Measurements from ENCODE around the gene XPR1. TPM values are rescaled to one million over a fixed set of nuclear protein-coding genes. Genes with fewer than 3 reads are reported as not detected.
"Not testable (repeated sequence)": the region's sequence is repeated elsewhere in the genome, so short reads cannot be mapped to it uniquely, and the experiment has no call there.

The XPR1 gene
- total RNA-seq, 4 donors from 2014 or later: 17.2 to 28.3 (median 26.6) TPM

DNA sequence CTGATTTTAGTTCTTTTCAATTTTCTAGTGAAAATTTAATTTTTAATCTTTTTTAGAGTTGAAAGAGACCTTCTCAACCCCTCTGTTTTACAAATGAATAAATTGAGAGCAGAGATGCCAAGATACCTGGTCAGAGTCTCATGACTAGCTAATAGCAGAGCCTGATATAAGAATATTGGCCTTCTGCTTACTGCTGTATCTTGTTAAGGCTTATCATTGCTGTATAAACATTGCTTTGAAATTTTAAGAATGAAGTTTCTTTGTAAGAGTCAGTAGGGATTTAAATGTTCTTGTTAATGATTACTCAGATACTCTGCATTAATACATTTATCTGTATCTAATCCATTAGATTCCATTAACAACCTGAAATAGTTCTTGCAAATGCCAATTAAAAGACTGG is 9.8 kb downstream of the XPR1 start:
- Histone ChIP-seq H3K36me3 (peaks cover 0 to 6% of the 10 kb centered on the region in 2 donors), H3K4me3 (no peak overlapping the region), H3K27me3 (no peaks in the 10 kb centered on the region), H3K27ac (no peak overlapping the region), H3K4me1 (peaks cover 3 to 17% (median 6%) of the 10 kb centered on the region in 3 donors), H3K9me3 (no peaks in the 10 kb centered on the region)
- TF ChIP-seq EP300 (IDR thresholded peaks at IDR 0.05): no peak
- no peak for TF ChIP-seq POLR2A (IDR thresholded peaks at IDR 0.05)
- TF ChIP-seq POLR2AphosphoS5 (IDR thresholded peaks at IDR 0.05): no peak
- TF ChIP-seq, protein P1, sequence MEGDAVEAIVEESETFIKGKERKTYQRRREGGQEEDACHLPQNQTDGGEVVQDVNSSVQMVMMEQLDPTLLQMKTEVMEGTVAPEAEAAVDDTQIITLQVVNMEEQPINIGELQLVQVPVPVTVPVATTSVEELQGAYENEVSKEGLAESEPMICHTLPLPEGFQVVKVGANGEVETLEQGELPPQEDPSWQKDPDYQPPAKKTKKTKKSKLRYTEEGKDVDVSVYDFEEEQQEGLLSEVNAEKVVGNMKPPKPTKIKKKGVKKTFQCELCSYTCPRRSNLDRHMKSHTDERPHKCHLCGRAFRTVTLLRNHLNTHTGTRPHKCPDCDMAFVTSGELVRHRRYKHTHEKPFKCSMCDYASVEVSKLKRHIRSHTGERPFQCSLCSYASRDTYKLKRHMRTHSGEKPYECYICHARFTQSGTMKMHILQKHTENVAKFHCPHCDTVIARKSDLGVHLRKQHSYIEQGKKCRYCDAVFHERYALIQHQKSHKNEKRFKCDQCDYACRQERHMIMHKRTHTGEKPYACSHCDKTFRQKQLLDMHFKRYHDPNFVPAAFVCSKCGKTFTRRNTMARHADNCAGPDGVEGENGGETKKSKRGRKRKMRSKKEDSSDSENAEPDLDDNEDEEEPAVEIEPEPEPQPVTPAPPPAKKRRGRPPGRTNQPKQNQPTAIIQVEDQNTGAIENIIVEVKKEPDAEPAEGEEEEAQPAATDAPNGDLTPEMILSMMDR (IDR thresholded peaks at IDR 0.05): no peak
- ATAC-seq: no peak

DNA sequence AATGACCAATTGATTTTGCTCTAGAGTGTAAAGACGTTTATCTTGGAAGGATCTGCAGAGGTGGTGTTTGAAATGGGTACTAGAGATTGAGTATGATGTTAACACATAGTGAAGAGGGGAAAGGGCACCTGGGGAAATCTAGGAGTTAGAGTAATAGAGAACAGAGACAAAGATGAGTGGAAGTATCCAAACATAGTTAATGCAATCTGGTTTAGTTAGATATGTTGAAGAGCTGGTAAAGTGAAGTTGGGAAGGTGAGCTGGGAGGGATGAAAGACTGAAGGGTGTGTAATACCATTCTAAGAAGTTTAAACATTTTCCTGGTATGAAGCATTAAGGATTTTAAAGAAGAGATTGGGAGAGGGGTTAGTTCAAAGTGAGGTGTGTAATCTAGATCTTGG is 11.0 kb downstream of the XPR1 start:
- 75 to 83% methylated on average over 1 of the region's 1 CpG for WGBS, 2 donors (ENCODE audit: low coverage in 1 of 2)
- no peaks in the 10 kb centered on the region for H3K9me3 ChIP-seq
- peaks cover 0 to 6% of the 10 kb centered on the region in 2 donors for H3K36me3 ChIP-seq
- H3K4me3 ChIP-seq: no peak overlapping the region
- TF ChIP-seq POLR2A (IDR thresholded peaks at IDR 0.05) (no peak), EP300 (IDR thresholded peaks at IDR 0.05) (no peak), POLR2AphosphoS5 (IDR thresholded peaks at IDR 0.05) (no peak)
- TF ChIP-seq, protein P1 (IDR thresholded peaks at IDR 0.05): no peak
- no peak for ATAC-seq
- H3K27ac ChIP-seq: no peak overlapping the region
- no peaks in the 10 kb centered on the region for H3K27me3 ChIP-seq
- H3K4me1 ChIP-seq: peaks cover 3 to 17% (median 6%) of the 10 kb centered on the region in 3 donors

DNA sequence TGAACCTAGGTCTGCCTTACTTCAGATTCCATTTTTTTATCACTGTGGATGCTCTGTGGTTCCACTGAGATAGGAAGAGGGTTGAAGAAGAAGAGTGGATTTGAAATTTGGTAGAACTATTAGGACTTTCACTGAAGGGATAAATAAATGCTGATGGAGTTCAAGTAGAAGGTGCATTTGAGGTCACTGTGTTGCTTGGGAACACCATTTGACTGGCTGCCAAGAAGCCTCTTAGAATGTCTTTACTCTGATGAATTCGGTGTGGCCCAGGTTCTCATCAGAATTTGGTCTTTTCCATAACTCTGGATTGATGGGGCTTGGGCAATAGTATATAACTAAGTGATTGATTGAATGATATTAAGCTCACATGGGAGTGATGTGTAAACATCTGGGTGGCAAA is 11.9 kb downstream of the XPR1 start:
- Histone ChIP-seq H3K9me3 (no peaks in the 10 kb centered on the region), H3K27me3 (no peaks in the 10 kb centered on the region), H3K36me3 (peaks cover 0 to 6% of the 10 kb centered on the region in 2 donors), H3K27ac (no peak overlapping the region), H3K4me3 (no peak overlapping the region), H3K4me1 (peaks cover 3 to 17% (median 6%) of the 10 kb centered on the region in 3 donors)
- no peak for ATAC-seq
- WGBS, 2 donors (ENCODE audit: low coverage in 1 of 2): 15 to 17% methylated on average over 1 of the region's 1 CpG
- TF ChIP-seq POLR2AphosphoS5 (IDR thresholded peaks at IDR 0.05): no peak
- TF ChIP-seq, protein P1 (IDR thresholded peaks at IDR 0.05): no peak
- TF ChIP-seq POLR2A (IDR thresholded peaks at IDR 0.05): no peak
- no peak for TF ChIP-seq EP300 (IDR thresholded peaks at IDR 0.05)

DNA sequence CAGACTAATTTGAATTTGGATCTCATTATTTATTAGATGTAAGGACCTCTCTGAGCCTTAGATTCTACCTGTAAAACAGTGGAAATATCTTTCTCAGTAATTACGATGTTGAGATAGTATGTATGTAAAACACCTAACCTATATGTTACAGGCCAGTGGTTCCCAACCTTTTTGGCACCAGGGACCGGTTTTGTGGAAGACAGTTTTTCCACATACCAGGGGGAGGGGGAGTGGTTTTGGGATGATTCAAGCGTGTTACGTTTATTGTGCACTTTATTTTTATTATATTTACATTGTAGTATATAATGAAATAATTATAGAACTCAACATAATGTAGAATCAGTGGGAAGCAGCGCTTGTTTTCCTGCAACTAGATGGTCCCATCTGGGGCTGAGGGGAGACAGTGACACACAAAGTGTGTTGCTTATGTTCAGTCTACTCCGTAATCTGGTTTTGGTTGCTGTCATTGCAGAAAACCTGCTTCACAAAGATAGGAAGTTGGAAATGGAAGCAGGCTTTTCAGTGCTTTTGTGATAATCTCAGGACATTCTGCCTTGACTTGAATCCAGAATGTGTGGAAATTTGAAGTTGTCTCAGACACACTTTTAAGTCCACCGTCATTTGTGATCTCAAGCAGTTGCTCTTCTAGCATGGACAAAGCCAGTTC is 12.8 kb downstream of the XPR1 start:
- Histone ChIP-seq H3K9me3 (no peaks in the 10 kb centered on the region), H3K4me3 (no peak overlapping the region), H3K36me3 (peaks cover 0 to 6% of the 10 kb centered on the region in 2 donors), H3K4me1 (peaks cover 3 to 17% (median 6%) of the 10 kb centered on the region in 3 donors), H3K27me3 (no peaks in the 10 kb centered on the region), H3K27ac (no peak overlapping the region)
- no peak for TF ChIP-seq EP300 (IDR thresholded peaks at IDR 0.05)
- TF ChIP-seq POLR2A (IDR thresholded peaks at IDR 0.05): no peak
- TF ChIP-seq, protein P1 (IDR thresholded peaks at IDR 0.05): no peak
- TF ChIP-seq POLR2AphosphoS5 (IDR thresholded peaks at IDR 0.05): no peak
- ATAC-seq: no peak
- 86 to 92% methylated on average over 4 to 7 of the region's 7 CpGs for WGBS, 2 donors (ENCODE audit: low coverage in 1 of 2)

DNA sequence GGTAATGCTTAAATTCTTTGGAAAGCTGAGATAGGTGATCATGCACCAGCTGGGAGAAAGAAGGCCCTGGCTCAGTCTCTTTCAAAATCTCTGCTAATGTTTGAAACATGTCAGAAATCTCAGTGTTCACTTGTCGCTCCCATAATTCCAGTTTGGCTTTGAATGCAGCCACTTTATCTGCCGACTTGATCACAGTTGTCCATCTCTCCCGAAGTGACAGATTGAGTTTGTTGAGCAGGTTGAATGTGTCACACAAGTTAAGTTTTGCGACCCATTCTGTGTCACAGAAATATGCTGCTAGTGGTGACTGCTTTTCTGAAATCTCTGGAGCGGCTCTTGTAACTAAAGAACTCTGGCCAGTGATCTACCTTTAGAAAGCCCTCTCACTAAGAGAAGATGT is 13.4 kb downstream of the XPR1 start:
- WGBS, 2 donors (ENCODE audit: low coverage in 1 of 2): 88 to 95% methylated on average over 4 to 5 of the region's 5 CpGs
- H3K36me3 ChIP-seq, ATAC-seq, H3K27me3 ChIP-seq, H3K4me3 ChIP-seq, H3K9me3 ChIP-seq, H3K27ac ChIP-seq: not testable (repeated sequence)
- peaks cover 3 to 17% (median 6%) of the 10 kb centered on the region in 3 donors for H3K4me1 ChIP-seq

All from gastroesophageal sphincter (tissue), 4 donors.